NCI-H2171 treated with DMSO at 0.1 percent for 48 hours (cell line): Measurements from ENCODE around the gene DTD1.

ENCODE experiments used
- DNase-seq: peaks from one replicate; lab custom pipeline; 2025; lab: John Stamatoyannopoulos, UW

Gene DTD1

GRCh38 chr20:18615020-18615650 is 27.3 kb downstream of the DTD1 start:
- no peak for DNase-seq

DNA sequence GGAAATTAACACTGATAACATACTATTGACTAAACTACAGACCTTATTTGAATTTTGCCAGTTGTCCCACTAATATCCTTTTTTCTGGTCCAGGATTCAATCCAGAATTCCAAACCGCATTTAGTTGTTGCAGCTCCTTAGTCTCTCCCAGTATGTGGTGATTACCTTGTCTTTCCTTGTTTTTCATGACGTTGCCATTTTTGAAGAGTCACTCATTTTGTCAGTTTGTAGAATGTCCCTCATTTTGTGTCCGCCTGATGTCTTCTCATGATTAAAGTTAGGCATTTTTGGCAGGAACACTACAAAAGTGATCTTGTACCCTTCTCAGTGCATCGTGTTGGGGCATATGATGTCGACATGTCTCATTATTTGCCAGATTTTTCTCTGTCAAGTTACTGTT is 33.1 kb downstream of the DTD1 start:
- DNase-seq: no peak

DNA sequence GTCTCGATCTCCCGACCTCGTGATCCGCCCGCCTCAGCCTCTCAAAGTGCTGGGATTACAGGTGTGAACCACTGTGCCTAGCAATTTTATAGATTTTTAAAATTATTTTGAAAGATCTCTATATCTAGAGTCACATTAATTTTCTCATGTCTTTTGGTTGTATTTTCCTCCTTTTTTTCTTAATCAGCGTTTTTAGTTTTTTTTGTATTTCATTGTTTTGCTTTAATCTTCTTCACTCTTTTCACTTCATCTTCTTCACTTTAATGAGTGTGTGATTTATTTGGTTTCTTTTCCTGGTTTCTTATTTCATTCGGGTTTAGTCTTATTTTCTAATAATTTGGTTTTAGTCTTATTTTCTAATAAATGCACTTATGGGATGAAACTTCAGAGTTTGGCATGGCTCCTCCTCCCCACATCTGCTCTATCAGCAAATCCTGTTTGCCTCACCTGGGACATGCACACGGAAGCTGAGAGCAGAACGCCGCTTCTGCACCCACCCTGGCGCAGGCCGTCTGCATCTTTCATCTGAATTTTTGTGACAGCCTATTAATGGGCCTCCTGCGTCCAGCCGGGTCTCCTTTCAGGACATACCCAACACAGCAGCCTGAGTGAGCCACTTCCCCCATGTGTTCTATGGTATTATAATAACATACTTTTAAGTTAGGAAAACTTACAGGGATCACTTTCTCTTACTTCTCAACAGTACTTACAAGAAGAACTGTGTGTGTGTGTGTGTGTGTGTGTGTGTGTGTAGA is 35.5 kb downstream of the DTD1 start:
- DNase-seq: no peak

DNA sequence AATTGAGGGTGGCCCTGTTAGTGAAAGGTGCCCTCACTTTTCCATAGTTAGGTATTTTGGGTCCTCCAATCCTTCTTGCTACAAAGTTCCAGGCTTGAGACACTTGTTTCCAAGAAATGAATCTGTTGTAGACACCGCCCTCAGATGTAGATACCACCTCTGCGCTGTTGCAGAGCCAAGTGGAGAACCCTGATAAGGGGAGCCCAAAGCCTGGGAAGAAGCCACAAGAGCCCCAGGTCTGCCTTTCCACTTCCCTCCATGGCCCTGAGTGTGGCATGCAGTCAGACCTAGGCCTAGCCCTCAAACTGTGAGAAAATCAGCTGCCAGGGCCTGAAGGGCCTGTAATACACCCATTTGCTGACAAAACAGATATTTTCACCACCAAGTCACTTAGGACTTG is 37.1 kb downstream of the DTD1 start:
- DNase-seq: no peak

DNA sequence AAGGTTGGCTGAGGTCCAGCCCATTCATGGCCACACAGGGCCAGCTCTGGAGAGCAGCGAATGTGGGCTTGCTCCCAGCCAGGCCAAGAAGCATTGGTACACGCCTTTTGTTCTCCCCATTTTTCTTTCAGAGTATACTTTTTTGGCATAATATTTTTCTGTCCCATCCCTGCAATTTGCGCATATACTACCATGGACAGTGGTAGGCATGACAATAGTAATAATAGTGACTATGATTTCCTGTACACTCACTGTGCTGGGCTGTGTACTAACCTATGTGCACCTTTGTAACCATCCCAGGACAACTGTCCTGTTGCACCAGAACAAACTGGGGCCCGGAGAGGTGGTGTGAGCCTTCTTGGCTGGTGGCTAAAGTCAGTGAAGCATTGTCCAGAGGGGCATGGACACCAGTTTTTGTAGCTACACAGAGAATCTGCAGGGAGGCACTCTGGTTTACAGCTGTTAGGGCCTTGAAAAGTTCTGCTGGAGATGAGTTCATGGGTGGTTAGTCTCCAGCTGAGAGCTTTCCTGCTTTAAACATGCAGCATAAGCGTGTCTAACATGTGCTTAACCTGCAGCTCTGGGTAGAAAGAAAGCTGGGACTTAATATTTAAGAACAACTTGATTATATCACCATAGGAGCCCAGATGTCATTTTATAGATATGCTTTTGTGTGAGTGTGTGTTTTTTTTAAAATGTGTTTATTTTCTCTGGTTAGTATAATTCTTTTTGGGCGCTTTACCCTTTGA is 38.2 kb downstream of the DTD1 start:
- no peak for DNase-seq

- peak; percentile 50 for DNase-seq
Observed at GRCh38 chr20:18628330-18628920, 40.6 kb downstream of the DTD1 start.

DNA sequence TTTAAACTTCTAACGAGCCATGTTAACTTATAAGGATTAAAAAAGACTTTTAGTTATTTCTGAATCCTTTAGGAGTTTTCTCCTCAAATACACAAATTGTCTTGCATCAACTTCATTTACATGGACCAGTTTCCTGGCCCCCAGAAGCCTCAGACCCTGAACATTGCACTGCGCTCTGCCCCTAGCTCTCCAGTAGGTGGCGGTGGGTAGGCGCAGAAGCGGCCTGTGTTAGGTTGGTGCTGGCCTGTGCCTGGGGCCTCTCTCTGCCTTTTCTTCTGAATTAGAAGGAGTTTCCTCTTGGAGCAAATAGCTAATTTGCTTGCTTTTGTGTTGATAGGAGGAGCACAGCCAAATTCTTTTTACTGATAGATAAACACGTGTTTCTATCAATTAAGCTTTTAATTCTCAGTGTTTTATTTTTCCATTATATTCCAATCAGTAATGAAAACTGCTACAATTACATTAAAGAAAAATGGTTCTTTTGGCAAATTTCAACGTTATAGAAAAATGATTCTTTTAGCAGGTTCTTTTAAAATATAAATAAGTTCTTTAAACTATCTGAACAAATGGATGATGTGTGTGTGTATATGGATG is 44.4 kb downstream of the DTD1 start:
- DNase-seq: peak; percentile 88

DNA sequence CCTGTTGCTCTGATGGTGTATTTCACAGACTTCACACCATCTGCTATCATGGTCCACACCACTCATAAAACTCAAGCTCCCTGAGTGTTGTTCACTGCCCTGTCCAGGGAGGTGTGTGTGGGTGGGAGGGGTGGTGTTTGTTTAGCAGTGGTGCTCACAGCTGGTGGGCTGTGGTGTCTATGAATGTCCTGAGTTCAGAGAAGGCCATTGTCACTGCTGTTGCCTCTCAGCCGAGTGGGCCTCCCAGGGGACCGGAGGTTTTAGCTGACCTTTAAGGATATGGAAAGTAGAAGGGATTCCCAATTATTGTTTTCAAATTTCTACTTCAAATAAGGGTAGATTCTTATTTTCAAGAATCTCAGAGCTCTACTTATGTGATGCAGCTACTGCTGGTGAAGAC is 45.6 kb downstream of the DTD1 start:
- no peak for DNase-seq

GRCh38 chr20:18634501-18634900 is 46.6 kb downstream of the DTD1 start:
- DNase-seq: no peak

- peak; percentile 27 for DNase-seq
Observed at GRCh38 chr20:18635380-18635779, 47.5 kb downstream of the DTD1 start.

GRCh38 chr20:18637224-18637623 is 49.4 kb downstream of the DTD1 start:
- DNase-seq: no peak

GRCh38 chr20:18638768-18639167 is 50.9 kb downstream of the DTD1 start:
- no peak for DNase-seq

DNA sequence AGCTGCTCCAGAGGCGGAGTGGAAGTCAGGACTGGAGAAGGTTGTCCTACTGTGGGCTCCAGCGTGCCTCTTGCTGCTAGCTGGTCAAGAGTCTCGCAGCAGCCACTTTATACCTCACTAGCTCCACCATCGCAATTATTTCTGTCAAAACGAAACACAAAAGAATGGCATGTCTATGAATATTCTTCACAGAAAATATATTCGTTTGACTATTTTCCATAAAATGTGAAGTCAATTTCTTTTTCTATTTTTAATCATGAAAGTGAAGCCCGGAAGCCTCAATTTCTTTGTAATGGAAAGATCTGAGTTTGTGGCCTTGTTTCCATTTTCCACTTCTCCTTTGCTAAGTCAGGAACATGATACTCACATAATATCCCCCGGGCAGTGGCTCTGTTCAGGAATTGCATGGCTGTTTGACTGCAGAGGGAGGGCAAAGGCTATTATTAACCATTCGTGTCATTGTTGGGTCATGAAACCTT is 51.7 kb downstream of the DTD1 start:
- no peak for DNase-seq

- DNase-seq: no peak
Observed at GRCh38 chr20:18645196-18645745, 57.4 kb downstream of the DTD1 start.

DNA sequence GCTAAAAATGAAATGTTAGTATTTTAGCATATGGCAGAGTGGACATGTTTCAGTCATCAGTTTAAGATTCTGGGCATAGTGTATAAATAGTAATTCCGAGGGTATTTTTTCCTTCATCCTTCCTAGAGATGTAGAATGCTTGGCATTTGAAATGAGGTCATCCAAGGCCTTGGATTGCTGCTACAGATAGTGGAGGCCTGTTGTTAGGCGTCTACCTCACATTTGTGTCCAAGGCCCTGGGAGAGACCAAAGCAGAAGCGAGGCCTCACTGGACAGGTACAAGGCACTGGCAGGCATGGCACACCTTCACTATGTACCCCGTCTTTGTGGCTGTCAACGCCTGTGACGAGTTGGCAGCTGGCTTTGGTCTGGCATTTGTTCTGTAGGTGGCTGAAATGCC is 58.0 kb downstream of the DTD1 start:
- no peak for DNase-seq

DNA sequence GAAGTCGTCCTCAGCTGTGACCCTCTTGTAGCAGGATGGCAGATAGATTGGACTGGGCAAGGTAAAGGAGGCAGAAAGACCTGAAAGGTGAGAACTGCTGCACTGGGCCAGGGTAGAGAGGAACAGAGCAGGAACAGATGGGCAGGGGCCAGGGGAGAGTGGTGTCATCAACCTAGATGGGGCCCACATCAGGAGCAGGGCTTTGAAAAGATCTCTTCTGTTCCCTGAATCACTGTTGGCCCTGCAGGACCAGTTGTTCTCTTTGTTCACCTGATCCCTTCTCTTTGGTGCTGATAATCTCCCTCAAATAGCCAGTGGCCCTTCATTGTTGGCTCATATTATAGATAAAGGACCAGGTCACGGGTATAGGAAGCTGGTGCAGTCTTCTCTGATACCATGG is 59.9 kb downstream of the DTD1 start:
- DNase-seq: peak; percentile 28

DNA sequence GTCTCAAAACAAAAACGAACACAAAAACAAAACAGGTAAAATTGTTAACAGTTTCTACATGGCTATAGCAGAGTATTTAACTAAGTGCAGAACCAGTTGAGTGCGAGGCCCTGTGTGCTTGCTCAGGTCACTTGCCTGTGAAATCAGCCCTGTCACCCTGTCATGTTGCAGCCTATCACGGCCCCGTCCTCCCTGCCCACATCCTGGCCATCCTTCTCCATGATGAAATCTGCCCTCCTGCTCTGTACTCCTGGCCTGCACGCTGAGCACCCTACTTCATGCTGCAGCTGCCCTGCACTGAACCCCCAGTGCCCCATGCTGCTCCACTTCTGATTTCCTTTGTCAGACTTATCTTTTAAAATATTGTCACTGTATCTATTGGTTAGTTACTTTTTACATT is 62.4 kb downstream of the DTD1 start:
- DNase-seq: no peak

GRCh38 chr20:18653736-18654447 is 66.0 kb downstream of the DTD1 start:
- no peak for DNase-seq

DNA sequence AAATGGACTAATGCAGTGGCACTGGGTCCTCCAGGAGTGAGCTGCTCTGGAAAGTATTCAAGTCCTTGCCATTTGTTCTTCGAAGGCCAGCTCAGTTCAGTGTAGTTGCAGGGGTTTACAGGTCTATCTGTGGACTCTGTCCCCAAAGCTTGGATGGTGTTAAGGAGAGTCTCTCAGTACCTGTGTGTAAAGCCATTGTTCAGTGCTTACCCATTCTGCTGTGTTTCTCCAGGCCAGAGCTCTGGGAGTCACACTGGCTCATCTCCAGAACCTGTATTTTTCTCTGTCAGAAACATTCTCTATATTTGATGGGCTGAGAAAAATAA is 66.6 kb downstream of the DTD1 start:
- no peak for DNase-seq

- no peak for DNase-seq
Observed at GRCh38 chr20:18657575-18657974, 69.7 kb downstream of the DTD1 start.

DNA sequence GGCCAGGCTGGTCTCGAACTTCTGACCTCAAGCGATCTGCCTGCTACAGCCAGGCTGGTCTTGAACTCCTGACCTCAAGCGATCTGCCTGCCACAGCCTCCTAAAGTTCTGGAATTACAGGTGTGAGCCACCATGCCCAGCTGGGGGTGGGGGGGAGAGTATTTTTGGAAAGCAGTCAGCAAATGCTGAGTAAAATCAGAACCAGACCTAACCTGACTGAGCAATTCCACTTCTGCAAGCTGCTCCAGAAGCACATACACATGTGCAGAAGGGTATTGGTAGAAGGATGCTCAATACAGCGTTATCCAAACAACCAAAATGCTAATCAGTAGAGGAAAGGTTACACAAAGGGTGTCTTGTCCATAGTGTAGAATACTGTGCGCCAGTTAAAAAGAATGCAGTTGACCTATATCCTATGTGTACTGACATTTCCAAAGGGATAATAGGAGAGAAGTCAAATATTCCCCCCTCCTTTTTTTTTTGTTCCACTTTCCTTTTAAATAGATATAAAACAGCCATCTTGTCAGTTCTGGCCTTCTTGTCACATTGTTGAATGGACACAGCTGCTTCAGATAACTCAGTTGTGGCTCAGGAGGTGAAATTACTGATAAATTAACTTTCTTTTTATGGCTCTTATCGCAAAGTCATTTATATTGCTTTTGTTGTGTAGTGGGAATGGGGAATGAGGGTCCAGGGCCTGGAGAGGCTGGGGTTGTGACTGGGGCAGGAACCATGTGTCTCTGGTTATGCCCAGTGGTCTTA is 74.6 kb downstream of the DTD1 start:
- no peak for DNase-seq
